Vagina (tissue), 2 donors: Measurements from ENCODE around the gene ATP6V1E1. TPM values are rescaled to one million over a fixed set of nuclear protein-coding genes. Genes with fewer than 3 reads are reported as not detected.

Experiments
- DNase-seq, 2 donors: peaks; one replicate each; pipeline ENCODE4 v3.0.0-alpha.2; 2017; ENCODE audit errors: extremely low spot score in 2 of 2
- H3K27ac ChIP-seq: fragments of 200-600 bp; sonication (generic); one replicate; pipeline ENCODE4 v1.5.1; 2019
- H3K27me3 ChIP-seq: fragments of 200-600 bp; sonication (generic); one replicate; pipeline ENCODE4 v1.5.1; 2019
- H3K36me3 ChIP-seq, 2 donors: fragments of 200-600 bp; sonication (generic); one replicate each; pipeline ENCODE4 v1.5.1; 2017 to 2019
- H3K4me1 ChIP-seq: fragments of 200-600 bp; sonication (generic); one replicate; pipeline ENCODE4 v1.5.1; 2019
- H3K4me3 ChIP-seq, 2 donors: fragments of 200-600 bp; sonication (generic); 1 replicate in 1 of 2; 2 replicates in 1 of 2; pipeline ENCODE4 v1.5.1; 2016 to 2019
- H3K9me3 ChIP-seq: fragments of 200-600 bp; sonication (generic); one replicate; pipeline ENCODE4 v1.5.1; 2019
- CTCF ChIP-seq, 3 experiments: fragments of 450-650 bp in 2 of 3; fragments of 200-600 bp in 1 of 3; sonication (generic) in 1 of 3; IDR thresholded peaks; one replicate each; pipeline ENCODE4 v1.5.1; 2017 to 2019; ENCODE audit warnings: antibody characterized with exemption in 3 of 3, mild to moderate bottlenecking in 2 of 3, moderate library complexity in 2 of 3
- POLR2A ChIP-seq, 2 donors: fragments of 450-650 bp; IDR thresholded peaks; one replicate each; pipeline ENCODE4 v1.6.1; 2017; ENCODE audit warnings: antibody characterized with exemption in 2 of 2, mild to moderate bottlenecking in 2 of 2, moderate library complexity in 2 of 2
- POLR2AphosphoS5 ChIP-seq, 2 donors: sonication (generic); formaldehyde crosslinking; IDR thresholded peaks; one replicate each; pipeline ENCODE4 v1.9.0; 2017; ENCODE audit warnings: antibody characterized with exemption in 2 of 2, mild to moderate bottlenecking in 2 of 2, low read depth in 1 of 2; ENCODE audit not compliant: insufficient read depth in 1 of 2
- intact Hi-C: fragments of 100-400 bp; cut with DNase I; formaldehyde crosslinking; loops from one replicate; pipeline ENCODE4 v1.15.1; 2023
- total RNA-seq: library from RNA; depleted of rRNA; stranded (reverse); fragments of >200 nt; gene quantifications from one replicate; pipeline ENCODE4 v1.2.3, GENCODE V29; 2016

The ATP6V1E1 gene
- total RNA-seq, 1 donor from 2014 or later, result 88.9 TPM

- Histone ChIP-seq H3K36me3 (no peaks in the 10 kb centered on the region), H3K4me3 (peak overlapping the region in 1 of 2 donors; percentile 23), H3K27ac (peak overlapping the region; percentile 76), H3K4me1 (peaks cover 13% of the 10 kb centered on the region), H3K27me3 (no peaks in the 10 kb centered on the region), H3K9me3 (no peaks in the 10 kb centered on the region)
- TF ChIP-seq POLR2AphosphoS5 (IDR thresholded peaks at IDR 0.05; ENCODE audit: insufficient read depth in 1 of 2, low read depth in 1 of 2), result peak in 1 of 2 donors; percentile 8
- no peak for TF ChIP-seq POLR2A (IDR thresholded peaks at IDR 0.05)
- DNase-seq, result no peak
- intact Hi-C loops, result no loop called here
Measured at GRCh38 chr22:17563936-17564391, 64.6 kb downstream of the ATP6V1E1 start.

- Histone ChIP-seq H3K9me3 (no peaks in the 10 kb centered on the region), H3K36me3 (no peaks in the 10 kb centered on the region), H3K4me3 (peak within 1 kb of the TSS in 1 of 2 donors; percentile 23), H3K27ac (peak within 1 kb of the TSS; percentile 76), H3K27me3 (no peaks in the 10 kb centered on the region), H3K4me1 (peaks cover 13% of the 10 kb centered on the region)
- TF ChIP-seq CTCF (IDR thresholded peaks at IDR 0.05) (no peak), POLR2A (IDR thresholded peaks at IDR 0.05) (no peak), POLR2AphosphoS5 (IDR thresholded peaks at IDR 0.05; ENCODE audit: insufficient read depth in 1 of 2, low read depth in 1 of 2) (peak; percentile 80 to 85)
- intact Hi-C loops, result no loop called here
- peak in 1 of 2 donors; percentile 91 for DNase-seq
Measured at GRCh38 chr22:17562906-17563870, 65.4 kb downstream of the ATP6V1E1 start, which contains the start of gene SLC25A18. TSS of gene SLC25A18 (plus strand) at chr22:17563498. CDS start at chr22:17579945, 16,447 bp downstream.

GRCh38 chr22:17559188-17559587 is 69.4 kb downstream of the ATP6V1E1 start:
- intact Hi-C loops, result no loop called here
- Histone ChIP-seq H3K9me3 (no peaks in the 10 kb centered on the region), H3K36me3 (no peaks in the 10 kb centered on the region), H3K4me3 (no peak overlapping the region), H3K4me1 (peaks cover 13% of the 10 kb centered on the region), H3K27ac (no peak overlapping the region), H3K27me3 (no peaks in the 10 kb centered on the region)
- no peak for DNase-seq
- no peak for TF ChIP-seq POLR2A (IDR thresholded peaks at IDR 0.05)
- no peak for TF ChIP-seq CTCF (IDR thresholded peaks at IDR 0.05)
- no peak for TF ChIP-seq POLR2AphosphoS5 (IDR thresholded peaks at IDR 0.05; ENCODE audit: insufficient read depth in 1 of 2, low read depth in 1 of 2)

GRCh38 chr22:17554814-17555213 is 73.7 kb downstream of the ATP6V1E1 start:
- DNase-seq, result no peak
- TF ChIP-seq CTCF (IDR thresholded peaks at IDR 0.05) (no peak), POLR2AphosphoS5 (IDR thresholded peaks at IDR 0.05; ENCODE audit: insufficient read depth in 1 of 2, low read depth in 1 of 2) (no peak), POLR2A (IDR thresholded peaks at IDR 0.05) (no peak)
- H3K27ac ChIP-seq, result no peak overlapping the region
- no peaks in the 10 kb centered on the region for H3K4me1 ChIP-seq
- H3K9me3 ChIP-seq, result no peaks in the 10 kb centered on the region
- H3K27me3 ChIP-seq, result no peaks in the 10 kb centered on the region
- no peak overlapping the region for H3K4me3 ChIP-seq
- H3K36me3 ChIP-seq, result no peaks in the 10 kb centered on the region
- intact Hi-C loops, result no loop called here

- no peak for TF ChIP-seq CTCF (IDR thresholded peaks at IDR 0.05)
- TF ChIP-seq POLR2AphosphoS5 (IDR thresholded peaks at IDR 0.05; ENCODE audit: insufficient read depth in 1 of 2, low read depth in 1 of 2), result no peak
- TF ChIP-seq POLR2A (IDR thresholded peaks at IDR 0.05), result no peak
- H3K9me3 ChIP-seq, result no peaks in the 10 kb centered on the region
- no peak for DNase-seq
- no peaks in the 10 kb centered on the region for H3K27me3 ChIP-seq
- no peak overlapping the region for H3K4me3 ChIP-seq
- no peaks in the 10 kb centered on the region for H3K36me3 ChIP-seq
- intact Hi-C loops, result no loop called here
- H3K4me1 ChIP-seq, result no peaks in the 10 kb centered on the region
- no peak overlapping the region for H3K27ac ChIP-seq
Measured at GRCh38 chr22:17552737-17553136, 75.8 kb downstream of the ATP6V1E1 start.
